ENCODE data around the gene BCS1L.

BCS1L gene, protein sequence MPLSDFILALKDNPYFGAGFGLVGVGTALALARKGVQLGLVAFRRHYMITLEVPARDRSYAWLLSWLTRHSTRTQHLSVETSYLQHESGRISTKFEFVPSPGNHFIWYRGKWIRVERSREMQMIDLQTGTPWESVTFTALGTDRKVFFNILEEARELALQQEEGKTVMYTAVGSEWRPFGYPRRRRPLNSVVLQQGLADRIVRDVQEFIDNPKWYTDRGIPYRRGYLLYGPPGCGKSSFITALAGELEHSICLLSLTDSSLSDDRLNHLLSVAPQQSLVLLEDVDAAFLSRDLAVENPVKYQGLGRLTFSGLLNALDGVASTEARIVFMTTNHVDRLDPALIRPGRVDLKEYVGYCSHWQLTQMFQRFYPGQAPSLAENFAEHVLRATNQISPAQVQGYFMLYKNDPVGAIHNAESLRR

DNA sequence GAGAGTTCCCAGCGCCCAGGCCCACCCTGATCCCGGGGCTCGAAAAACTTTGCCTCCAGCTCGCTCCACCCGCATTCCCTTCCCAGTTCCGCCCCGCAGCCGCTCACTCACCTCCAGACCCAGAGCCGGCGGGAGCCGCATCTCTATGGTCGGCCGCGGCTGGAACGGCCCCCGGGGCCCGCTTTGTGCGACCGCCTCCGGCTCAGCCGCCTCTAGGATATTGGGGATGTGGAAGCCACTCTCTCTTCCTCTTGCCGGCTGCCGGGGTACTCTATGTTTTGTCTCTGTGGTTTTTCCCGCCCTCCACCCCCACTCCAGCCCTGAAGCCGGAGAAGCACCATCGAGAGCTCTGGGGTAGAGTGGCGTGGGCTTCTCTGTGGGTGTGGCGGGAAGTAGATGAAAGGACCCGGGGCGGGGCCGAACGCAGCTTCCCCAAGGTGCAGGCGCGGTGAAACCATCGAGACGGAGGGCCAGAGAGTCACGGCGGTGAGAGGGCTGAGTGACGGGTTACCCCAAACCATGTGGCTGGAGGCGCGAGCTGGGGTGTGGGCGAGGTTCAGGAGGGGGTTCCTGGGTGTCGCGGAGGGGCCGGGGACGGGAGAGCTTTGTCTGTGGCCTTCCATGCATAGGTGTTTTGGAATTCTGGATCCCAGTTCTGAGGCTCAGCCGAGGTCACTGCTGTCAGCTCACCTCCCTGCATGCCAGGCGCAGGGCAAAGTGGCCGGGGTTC lies at the start of gene BCS1L, which contains the start of gene ZNF142:
Gene BCS1L (plus strand): TSS at position 426 of the 730 bp plus-strand sequence. CDS start 1,305 bp downstream, outside the sequence.
Gene ZNF142 (minus strand): TSS at position 366 of the 730 bp plus-strand sequence. CDS start 3,194 bp downstream, outside the sequence.
- Histone ChIP-seq H3K27me3 (ENCODE audit: control insufficient read depth, insufficient read depth, low read length) (no peaks in the 10 kb centered on the region), H3K4me3 (ENCODE audit: low read length) (peak within 1 kb of the TSS; percentile 61), H3K9ac (ENCODE audit: low read length) (peak within 1 kb of the TSS; percentile 74), H3K4me1 (ENCODE audit: control insufficient read depth, insufficient read depth, low read length) (no peaks in the 10 kb centered on the region), H3K36me3 (ENCODE audit: control insufficient read depth, insufficient read depth, low read length) (peaks cover 8% of the 10 kb centered on the region), H3K9me3 (ENCODE audit: control insufficient read depth, low read length) (no peaks in the 10 kb centered on the region)

DNA sequence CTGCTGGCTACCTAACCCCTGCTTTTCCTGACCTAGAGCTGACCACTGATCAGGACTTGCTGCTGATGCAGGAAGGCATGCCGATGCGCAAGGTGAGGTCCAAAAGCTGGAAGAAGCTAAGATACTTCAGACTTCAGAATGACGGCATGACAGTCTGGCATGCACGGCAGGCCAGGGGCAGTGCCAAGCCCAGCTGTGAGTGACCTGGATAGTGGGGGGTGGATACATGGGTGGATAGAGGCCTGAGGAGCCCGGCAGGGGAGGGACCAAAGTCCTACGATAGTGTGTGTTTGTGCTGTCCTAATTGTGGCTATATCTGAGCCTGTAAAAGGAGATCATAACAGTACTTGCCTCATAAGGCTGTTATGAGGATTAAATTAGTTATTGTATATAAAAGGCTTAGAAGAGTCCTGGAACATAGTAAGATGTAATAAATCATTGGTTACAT lies 43.6 kb upstream of the BCS1L start:
- Histone ChIP-seq H3K9ac (ENCODE audit: low read length) (no peak overlapping the region), H3K4me1 (ENCODE audit: control insufficient read depth, insufficient read depth, low read length) (no peaks in the 10 kb centered on the region), H3K9me3 (ENCODE audit: control insufficient read depth, low read length) (no peaks in the 10 kb centered on the region), H3K27me3 (ENCODE audit: control insufficient read depth, insufficient read depth, low read length) (no peaks in the 10 kb centered on the region), H3K4me3 (ENCODE audit: low read length) (no peak overlapping the region), H3K36me3 (ENCODE audit: control insufficient read depth, insufficient read depth, low read length) (no peaks in the 10 kb centered on the region)

DNA sequence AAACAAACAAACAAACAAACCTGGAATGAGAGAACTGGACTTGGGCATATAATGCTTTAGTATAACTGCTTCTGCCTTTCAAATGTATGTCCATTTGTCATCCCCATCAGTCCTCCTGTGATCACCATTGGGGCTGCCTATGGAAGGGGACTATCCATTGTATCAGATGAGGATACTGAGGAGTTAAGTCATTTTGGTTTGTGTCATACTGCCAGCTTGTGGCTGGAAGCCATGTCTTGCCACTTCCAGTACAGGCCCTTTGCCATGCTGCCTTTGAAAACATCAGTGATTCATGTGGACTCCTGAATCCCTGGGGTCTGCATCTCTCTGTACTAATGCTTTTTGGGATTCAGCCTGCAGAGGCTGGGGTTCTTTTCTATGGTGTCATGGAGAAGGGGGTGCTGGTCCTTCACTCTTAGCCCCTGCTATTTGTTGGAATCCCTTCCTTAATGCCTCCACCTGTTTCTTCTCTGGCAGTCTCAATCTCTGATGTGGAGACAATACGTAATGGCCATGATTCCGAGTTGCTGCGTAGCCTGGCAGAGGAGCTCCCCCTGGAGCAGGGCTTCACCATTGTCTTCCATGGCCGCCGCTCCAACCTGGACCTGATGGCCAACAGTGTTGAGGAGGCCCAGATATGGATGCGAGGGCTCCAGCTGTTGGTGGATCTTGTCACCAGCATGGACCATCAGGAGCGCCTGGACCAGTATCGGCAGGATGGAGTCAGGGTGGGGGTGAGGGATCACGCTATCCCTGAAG lies 41.2 kb upstream of the BCS1L start:
- Histone ChIP-seq H3K27me3 (ENCODE audit: control insufficient read depth, insufficient read depth, low read length) (no peaks in the 10 kb centered on the region), H3K36me3 (ENCODE audit: control insufficient read depth, insufficient read depth, low read length) (no peaks in the 10 kb centered on the region), H3K9ac (ENCODE audit: low read length) (no peak overlapping the region), H3K4me1 (ENCODE audit: control insufficient read depth, insufficient read depth, low read length) (no peaks in the 10 kb centered on the region), H3K9me3 (ENCODE audit: control insufficient read depth, low read length) (no peaks in the 10 kb centered on the region), H3K4me3 (ENCODE audit: low read length) (no peak overlapping the region)

DNA sequence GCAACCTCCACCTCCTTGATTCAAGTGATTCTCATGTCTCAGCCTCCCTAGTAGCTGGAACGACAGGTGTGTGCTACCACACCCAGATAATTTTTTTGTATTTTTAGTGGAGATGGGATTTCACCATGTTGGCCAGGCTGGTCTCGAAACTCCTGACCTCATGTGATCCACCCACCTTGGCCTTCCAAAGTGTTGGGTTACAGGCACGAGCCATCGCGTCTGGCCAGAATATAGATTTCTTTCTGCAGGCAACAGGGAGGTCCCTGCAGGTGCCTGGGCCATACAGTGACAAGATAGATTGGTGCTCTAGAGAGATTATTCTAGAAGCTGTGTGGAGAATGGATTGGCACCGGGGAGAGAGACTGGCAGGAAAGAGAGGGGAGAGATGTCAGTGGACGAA lies 38.5 kb upstream of the BCS1L start:
- no peak overlapping the region for H3K9ac ChIP-seq (ENCODE audit: low read length)
- no peaks in the 10 kb centered on the region for H3K27me3 ChIP-seq (ENCODE audit: control insufficient read depth, insufficient read depth, low read length)
- no peak overlapping the region for H3K4me3 ChIP-seq (ENCODE audit: low read length)
- no peaks in the 10 kb centered on the region for H3K36me3 ChIP-seq (ENCODE audit: control insufficient read depth, insufficient read depth, low read length)
- no peaks in the 10 kb centered on the region for H3K4me1 ChIP-seq (ENCODE audit: control insufficient read depth, insufficient read depth, low read length)
- no peaks in the 10 kb centered on the region for H3K9me3 ChIP-seq (ENCODE audit: control insufficient read depth, low read length)

DNA sequence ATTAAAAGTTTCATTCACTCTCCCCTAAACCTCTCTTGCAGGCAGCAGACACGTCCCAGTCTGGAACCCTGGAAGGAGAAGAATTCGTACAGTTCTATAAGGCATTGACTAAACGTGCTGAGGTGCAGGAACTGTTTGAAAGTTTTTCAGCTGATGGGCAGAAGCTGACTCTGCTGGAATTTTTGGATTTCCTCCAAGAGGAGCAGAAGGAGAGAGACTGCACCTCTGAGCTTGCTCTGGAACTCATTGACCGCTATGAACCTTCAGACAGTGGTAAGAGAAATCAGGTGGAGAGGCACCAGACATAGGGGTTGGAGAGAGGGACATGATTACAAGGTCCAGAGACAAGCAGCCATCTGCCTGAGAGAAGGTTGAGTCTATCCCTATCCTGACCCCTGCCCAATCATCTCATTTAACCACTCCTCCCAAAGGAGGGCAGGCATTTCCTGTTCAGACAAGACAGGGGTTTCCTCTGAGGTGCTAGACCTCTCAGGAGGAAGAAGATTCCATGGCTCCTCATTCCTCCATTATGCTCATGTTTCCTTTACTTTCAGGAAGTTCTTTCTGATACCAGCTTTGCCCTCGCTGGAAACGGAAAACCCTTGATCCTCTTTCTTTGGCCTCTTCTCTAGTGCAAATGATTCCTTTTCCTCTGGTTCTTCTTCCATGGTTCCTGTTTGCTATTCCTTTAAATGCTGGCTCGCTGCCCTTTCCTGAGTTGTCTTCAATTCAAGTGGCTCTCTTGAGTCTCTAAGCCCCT lies 36.7 kb upstream of the BCS1L start:
- no peak overlapping the region for H3K4me3 ChIP-seq (ENCODE audit: low read length)
- no peaks in the 10 kb centered on the region for H3K27me3 ChIP-seq (ENCODE audit: control insufficient read depth, insufficient read depth, low read length)
- no peaks in the 10 kb centered on the region for H3K4me1 ChIP-seq (ENCODE audit: control insufficient read depth, insufficient read depth, low read length)
- H3K9me3 ChIP-seq (ENCODE audit: control insufficient read depth, low read length): no peaks in the 10 kb centered on the region
- no peaks in the 10 kb centered on the region for H3K36me3 ChIP-seq (ENCODE audit: control insufficient read depth, insufficient read depth, low read length)
- H3K9ac ChIP-seq (ENCODE audit: low read length): no peak overlapping the region

DNA sequence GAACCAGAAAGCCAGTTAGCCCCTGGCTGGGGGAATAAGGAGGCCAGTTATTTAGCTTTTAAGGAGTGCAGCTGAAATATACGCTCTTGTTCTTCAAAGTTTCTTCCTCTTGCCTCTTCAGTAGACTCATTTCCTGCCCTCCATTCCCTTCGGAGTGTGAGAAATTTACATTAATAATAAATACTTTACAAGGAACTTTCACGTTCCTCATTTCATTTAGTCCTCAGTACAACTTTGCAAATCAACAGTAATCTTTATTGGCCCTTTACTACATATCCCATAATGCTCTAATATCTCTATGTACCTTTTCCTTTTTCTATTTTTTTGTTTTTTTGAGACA lies 36.1 kb upstream of the BCS1L start:
- no peaks in the 10 kb centered on the region for H3K9me3 ChIP-seq (ENCODE audit: control insufficient read depth, low read length)
- no peaks in the 10 kb centered on the region for H3K27me3 ChIP-seq (ENCODE audit: control insufficient read depth, insufficient read depth, low read length)
- H3K4me3 ChIP-seq (ENCODE audit: low read length): no peak overlapping the region
- H3K36me3 ChIP-seq (ENCODE audit: control insufficient read depth, insufficient read depth, low read length): no peaks in the 10 kb centered on the region
- no peak overlapping the region for H3K9ac ChIP-seq (ENCODE audit: low read length)
- H3K4me1 ChIP-seq (ENCODE audit: control insufficient read depth, insufficient read depth, low read length): no peaks in the 10 kb centered on the region

DNA sequence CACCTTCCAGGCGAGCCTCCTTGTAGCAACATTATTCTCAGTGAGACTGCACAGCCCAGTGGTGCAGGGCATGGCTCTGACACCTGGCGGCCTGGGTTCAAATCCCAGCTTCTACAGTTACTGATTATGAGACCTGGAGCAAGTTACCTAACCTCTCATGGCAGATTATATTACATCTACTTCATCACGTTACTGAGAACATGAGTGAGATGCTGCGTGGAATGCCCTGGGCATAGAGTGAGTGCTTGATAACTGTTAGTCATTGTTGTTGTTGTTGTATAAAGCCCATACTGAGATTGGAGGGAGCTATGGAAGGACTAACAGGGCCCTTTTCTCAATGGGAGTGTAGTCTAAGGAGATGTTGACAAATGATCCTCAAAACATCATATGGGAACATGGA lies 33.1 kb upstream of the BCS1L start:
- H3K4me1 ChIP-seq (ENCODE audit: control insufficient read depth, insufficient read depth, low read length): no peaks in the 10 kb centered on the region
- no peaks in the 10 kb centered on the region for H3K36me3 ChIP-seq (ENCODE audit: control insufficient read depth, insufficient read depth, low read length)
- no peaks in the 10 kb centered on the region for H3K9me3 ChIP-seq (ENCODE audit: control insufficient read depth, low read length)
- H3K4me3 ChIP-seq (ENCODE audit: low read length): no peak overlapping the region
- H3K27me3 ChIP-seq (ENCODE audit: control insufficient read depth, insufficient read depth, low read length): no peaks in the 10 kb centered on the region
- no peak overlapping the region for H3K9ac ChIP-seq (ENCODE audit: low read length)

DNA sequence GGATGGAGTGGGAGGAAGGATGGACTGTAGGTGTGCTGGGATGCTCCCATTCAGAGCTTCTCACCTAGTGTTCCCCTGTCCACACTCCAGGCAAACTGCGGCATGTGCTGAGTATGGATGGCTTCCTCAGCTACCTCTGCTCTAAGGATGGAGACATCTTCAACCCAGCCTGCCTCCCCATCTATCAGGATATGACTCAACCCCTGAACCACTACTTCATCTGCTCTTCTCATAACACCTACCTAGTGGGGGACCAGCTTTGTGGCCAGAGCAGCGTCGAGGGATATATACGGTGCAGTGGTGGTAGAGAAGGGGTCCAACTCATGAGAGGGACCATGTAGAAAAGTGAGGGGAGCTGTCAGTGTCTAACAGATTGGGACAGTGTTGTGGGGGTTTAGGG lies 31.5 kb upstream of the BCS1L start:
- H3K27me3 ChIP-seq (ENCODE audit: control insufficient read depth, insufficient read depth, low read length): no peaks in the 10 kb centered on the region
- H3K9me3 ChIP-seq (ENCODE audit: control insufficient read depth, low read length): no peaks in the 10 kb centered on the region
- H3K4me1 ChIP-seq (ENCODE audit: control insufficient read depth, insufficient read depth, low read length): no peaks in the 10 kb centered on the region
- H3K4me3 ChIP-seq (ENCODE audit: low read length): no peak overlapping the region
- no peak overlapping the region for H3K9ac ChIP-seq (ENCODE audit: low read length)
- H3K36me3 ChIP-seq (ENCODE audit: control insufficient read depth, insufficient read depth, low read length): no peaks in the 10 kb centered on the region

DNA sequence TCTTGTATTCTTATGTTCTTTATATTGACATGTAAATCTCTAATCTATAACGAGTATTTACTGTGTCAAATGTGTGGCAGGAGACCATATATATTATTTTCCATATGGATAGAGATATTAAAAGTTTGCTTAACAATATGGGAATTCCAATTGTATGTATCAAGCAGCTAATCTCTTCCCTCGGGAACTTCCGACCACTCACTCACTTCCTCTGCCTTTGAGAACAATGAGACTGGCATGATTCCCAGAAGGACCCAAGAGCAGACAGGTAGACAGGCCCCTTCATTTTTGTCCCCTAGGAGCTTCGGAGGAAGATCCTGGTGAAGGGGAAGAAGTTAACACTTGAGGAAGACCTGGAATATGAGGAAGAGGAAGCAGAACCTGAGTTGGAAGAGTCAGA lies 27.6 kb upstream of the BCS1L start:
- Histone ChIP-seq H3K27me3 (ENCODE audit: control insufficient read depth, insufficient read depth, low read length) (no peaks in the 10 kb centered on the region), H3K9me3 (ENCODE audit: control insufficient read depth, low read length) (no peaks in the 10 kb centered on the region), H3K9ac (ENCODE audit: low read length) (no peak overlapping the region), H3K36me3 (ENCODE audit: control insufficient read depth, insufficient read depth, low read length) (peaks cover 6% of the 10 kb centered on the region), H3K4me1 (ENCODE audit: control insufficient read depth, insufficient read depth, low read length) (no peaks in the 10 kb centered on the region), H3K4me3 (ENCODE audit: low read length) (no peak overlapping the region)

DNA sequence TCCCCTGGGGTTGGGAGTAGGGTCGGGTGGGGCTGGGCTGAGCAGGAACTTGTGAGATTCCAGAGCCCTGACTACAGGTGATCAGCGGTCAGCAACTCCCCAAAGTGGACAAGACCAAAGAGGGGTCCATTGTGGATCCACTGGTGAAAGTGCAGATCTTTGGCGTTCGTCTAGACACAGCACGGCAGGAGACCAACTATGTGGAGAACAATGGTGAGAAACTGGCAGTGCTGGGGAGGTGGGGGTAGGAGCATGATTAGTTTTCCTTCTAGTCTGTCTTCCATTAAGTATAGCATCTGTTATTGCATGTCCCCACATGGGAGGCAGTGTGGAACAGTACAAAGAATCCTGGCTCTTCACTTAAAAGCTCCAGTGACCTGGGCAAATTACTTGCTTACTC lies 23.8 kb upstream of the BCS1L start:
- H3K4me3 ChIP-seq (ENCODE audit: low read length): no peak overlapping the region
- H3K36me3 ChIP-seq (ENCODE audit: control insufficient read depth, insufficient read depth, low read length): peaks cover 20% of the 10 kb centered on the region
- no peaks in the 10 kb centered on the region for H3K27me3 ChIP-seq (ENCODE audit: control insufficient read depth, insufficient read depth, low read length)
- no peaks in the 10 kb centered on the region for H3K4me1 ChIP-seq (ENCODE audit: control insufficient read depth, insufficient read depth, low read length)
- H3K9ac ChIP-seq (ENCODE audit: low read length): no peak overlapping the region
- no peaks in the 10 kb centered on the region for H3K9me3 ChIP-seq (ENCODE audit: control insufficient read depth, low read length)

DNA sequence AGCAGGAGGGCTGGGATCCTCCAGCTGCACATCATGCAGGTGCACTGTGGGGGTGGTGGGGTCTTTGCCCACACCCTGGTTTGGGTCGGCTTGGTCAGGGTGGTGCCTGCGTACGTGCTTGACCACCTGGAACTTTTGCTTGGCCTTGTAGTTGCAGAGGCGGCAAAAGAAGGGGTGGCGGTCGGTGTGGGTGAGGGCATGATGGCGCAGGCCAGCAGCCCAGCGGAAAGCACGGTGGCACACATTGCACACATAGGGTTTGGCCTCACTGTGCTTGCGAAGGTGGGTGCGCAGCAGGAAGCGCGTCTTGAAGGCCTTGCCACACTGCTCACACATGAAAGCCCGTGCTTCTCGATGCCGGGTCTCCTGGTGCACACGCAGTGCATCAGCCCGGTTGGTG lies 21.1 kb upstream of the BCS1L start:
- Histone ChIP-seq H3K9ac (ENCODE audit: low read length) (no peak overlapping the region), H3K36me3 (ENCODE audit: control insufficient read depth, insufficient read depth, low read length) (peaks cover 20% of the 10 kb centered on the region)

More for the DNA sequence above, 21.1 kb upstream of the BCS1L start:
- Histone ChIP-seq H3K9me3 (ENCODE audit: control insufficient read depth, low read length) (no peaks in the 10 kb centered on the region), H3K27me3 (ENCODE audit: control insufficient read depth, insufficient read depth, low read length) (no peaks in the 10 kb centered on the region), H3K4me3 (ENCODE audit: low read length) (no peak overlapping the region), H3K4me1 (ENCODE audit: control insufficient read depth, insufficient read depth, low read length) (no peaks in the 10 kb centered on the region)

Data from mucosa of stomach (tissue), 1 donor.